Neutrophil (primary cell): ENCODE results near the gene SLC25A41.

Experiments
- H3K27ac ChIP-seq: fragments of 200-600 bp; sonication (generic); 2 replicates; pipeline ENCODE4 v1.5.1; 2016; ENCODE audit warnings: mild to moderate bottlenecking, moderate library complexity
- H3K27me3 ChIP-seq: fragments of 200-600 bp; sonication (generic); 2 replicates; pipeline ENCODE4 v1.6.0; 2016; ENCODE audit warnings: mild to moderate bottlenecking
- H3K36me3 ChIP-seq: fragments of 200-600 bp; sonication (generic); 2 replicates; pipeline ENCODE4 v1.5.1; 2017
- H3K4me1 ChIP-seq, 2 experiments: fragments of 200-600 bp in 1 of 2; sonication (generic) in 1 of 2; 1 replicate in 1 of 2; 2 replicates in 1 of 2; pipeline versions ENCODE4 v1.5.1 to v1.6.1; 2013 to 2016; ENCODE audit warnings: low read depth in 1 of 2, low read length in 1 of 2, mild to moderate bottlenecking in 1 of 2, moderate library complexity in 1 of 2; ENCODE audit not compliant: control insufficient read depth in 1 of 2, insufficient read depth in 1 of 2
- H3K4me3 ChIP-seq, 2 experiments: fragments of 200-600 bp in 1 of 2; sonication (generic) in 1 of 2; 1 replicate in 1 of 2; 2 replicates in 1 of 2; pipeline ENCODE4 v1.5.1; 2013 to 2016; ENCODE audit warnings: low read depth in 1 of 2, low read length in 1 of 2, mild to moderate bottlenecking in 1 of 2, moderate library complexity in 1 of 2
- H3K9me3 ChIP-seq: fragments of 200-600 bp; sonication (generic); 2 replicates; pipeline ENCODE4 v1.5.1; 2016
- TF ChIP-seq, protein P1 (sequence below): fragments of 200-600 bp; sonication (generic); IDR thresholded peaks from 2 replicates; pipeline ENCODE4 v1.5.1; 2016; ENCODE audit warnings: antibody characterized with exemption

SLC25A41 gene

GRCh38 chr19:6459262-6460098 lies 25.9 kb upstream of the SLC25A41 start, which contains the start of gene SLC25A23:
TSS of gene SLC25A23 (minus strand) at chr19:6459792. CDS start at chr19:6459628, 164 bp downstream.
- H3K4me3 ChIP-seq: peak within 1 kb of the TSS; percentile 66 to 81
- no peaks in the 10 kb centered on the region for H3K36me3 ChIP-seq
- TF ChIP-seq, protein P1, sequence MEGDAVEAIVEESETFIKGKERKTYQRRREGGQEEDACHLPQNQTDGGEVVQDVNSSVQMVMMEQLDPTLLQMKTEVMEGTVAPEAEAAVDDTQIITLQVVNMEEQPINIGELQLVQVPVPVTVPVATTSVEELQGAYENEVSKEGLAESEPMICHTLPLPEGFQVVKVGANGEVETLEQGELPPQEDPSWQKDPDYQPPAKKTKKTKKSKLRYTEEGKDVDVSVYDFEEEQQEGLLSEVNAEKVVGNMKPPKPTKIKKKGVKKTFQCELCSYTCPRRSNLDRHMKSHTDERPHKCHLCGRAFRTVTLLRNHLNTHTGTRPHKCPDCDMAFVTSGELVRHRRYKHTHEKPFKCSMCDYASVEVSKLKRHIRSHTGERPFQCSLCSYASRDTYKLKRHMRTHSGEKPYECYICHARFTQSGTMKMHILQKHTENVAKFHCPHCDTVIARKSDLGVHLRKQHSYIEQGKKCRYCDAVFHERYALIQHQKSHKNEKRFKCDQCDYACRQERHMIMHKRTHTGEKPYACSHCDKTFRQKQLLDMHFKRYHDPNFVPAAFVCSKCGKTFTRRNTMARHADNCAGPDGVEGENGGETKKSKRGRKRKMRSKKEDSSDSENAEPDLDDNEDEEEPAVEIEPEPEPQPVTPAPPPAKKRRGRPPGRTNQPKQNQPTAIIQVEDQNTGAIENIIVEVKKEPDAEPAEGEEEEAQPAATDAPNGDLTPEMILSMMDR: no peak
- peaks cover 17 to 24% of the 10 kb centered on the region in 2 experiments for H3K4me1 ChIP-seq
- H3K27me3 ChIP-seq: peaks cover 77% of the 10 kb centered on the region
- H3K27ac ChIP-seq: peak within 1 kb of the TSS; percentile 42
- no peaks in the 10 kb centered on the region for H3K9me3 ChIP-seq

DNA sequence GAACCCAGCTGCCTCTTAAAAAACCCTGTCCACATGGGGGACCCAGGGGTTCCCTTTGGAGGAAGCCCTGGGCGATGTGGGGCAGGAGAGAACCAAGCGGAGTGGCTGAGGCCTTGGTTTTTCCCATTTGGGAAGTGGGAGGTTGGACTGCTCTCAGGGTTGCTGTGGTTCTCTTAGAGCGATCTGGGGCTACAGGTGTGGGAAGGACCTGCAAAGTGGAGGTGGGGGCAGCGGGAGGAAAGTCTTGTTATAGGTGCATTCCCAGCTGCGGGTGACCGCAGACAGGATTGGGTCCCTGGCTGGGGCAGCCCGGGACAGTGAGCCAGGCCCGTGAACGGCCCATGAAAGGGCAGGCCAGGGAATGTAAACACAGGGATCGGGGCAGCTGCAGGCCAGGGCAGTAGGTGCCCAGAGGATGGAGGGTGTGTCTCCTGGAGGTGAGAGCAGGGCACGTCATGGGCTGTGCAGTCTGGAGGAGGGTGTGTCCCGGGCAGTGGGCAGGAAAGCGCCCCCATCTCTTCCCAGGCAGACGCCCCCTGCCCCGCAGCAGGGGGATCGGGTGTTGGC lies 25.2 kb upstream of the SLC25A41 start:
- no peak overlapping the region for H3K27ac ChIP-seq

DNA sequence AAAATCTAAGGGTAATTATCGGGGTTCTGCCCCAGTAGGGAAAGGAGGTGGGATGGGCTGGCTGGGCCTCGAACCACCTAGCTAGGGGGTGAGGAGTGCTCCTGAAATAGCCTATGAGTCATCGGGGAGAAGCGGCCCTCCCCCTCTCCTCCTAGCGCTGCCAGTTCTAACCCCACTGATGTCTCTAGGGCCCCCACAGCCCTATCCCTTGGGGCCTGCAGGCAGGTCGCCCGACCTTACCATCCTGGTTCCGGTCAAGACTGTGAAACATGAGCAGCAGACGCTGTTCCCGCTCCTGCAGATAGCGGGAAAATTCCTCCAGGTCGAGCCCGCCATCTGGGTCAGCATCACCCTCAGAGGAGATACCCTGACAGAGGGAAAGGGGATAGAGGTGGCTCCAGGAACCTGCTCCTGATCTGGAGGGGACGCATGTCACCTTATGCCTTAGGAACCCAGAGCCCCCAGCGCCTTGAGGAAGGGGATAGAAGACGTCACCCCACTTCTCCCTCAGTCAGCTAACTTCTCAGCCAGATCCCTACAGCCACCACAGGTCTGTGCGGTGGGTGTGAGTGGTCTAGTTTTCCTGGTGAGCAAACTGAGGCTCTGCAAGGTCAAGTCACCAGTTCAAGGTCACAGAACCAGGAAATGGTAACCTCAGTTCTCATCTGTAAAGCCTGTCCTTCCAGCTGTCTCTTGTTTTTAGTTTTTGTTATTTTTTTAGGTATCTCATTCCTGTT lies 24.6 kb upstream of the SLC25A41 start:
- Histone ChIP-seq H3K4me1 (peaks cover 13 to 16% of the 10 kb centered on the region in 2 experiments), H3K36me3 (no peaks in the 10 kb centered on the region), H3K27ac (no peak overlapping the region), H3K27me3 (peaks cover 64% of the 10 kb centered on the region), H3K9me3 (no peaks in the 10 kb centered on the region), H3K4me3 (no peak overlapping the region)
- TF ChIP-seq, protein P1: no peak

More for the DNA sequence above, 25.2 kb upstream of the SLC25A41 start:
- Histone ChIP-seq H3K36me3 (no peaks in the 10 kb centered on the region), H3K4me3 (no peak overlapping the region), H3K27me3 (peaks cover 70% of the 10 kb centered on the region), H3K4me1 (peaks cover 13 to 17% of the 10 kb centered on the region in 2 experiments), H3K9me3 (no peaks in the 10 kb centered on the region)
- TF ChIP-seq, protein P1: no peak

DNA sequence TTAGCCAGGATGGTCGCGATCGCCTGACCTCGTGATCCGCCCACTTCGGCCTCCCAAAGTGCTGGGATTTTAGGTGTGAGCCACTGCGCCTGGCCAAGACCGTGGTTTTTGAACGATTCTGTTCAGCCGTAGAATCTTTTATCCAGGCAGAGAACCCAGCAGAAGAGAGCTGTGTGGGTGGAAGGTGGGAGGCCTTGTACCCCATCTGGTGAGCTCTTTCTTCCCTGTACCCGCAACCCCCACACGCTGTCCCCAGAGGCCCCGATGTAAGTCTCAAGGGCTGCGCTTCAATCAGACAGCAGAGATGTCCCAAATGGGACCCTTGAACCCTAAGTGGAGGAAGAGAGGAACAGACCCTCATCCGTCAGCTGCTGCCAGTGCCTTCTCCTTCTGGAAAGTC lies 22.4 kb upstream of the SLC25A41 start:
- Histone ChIP-seq H3K36me3 (no peaks in the 10 kb centered on the region), H3K4me1 (peaks cover 13 to 16% of the 10 kb centered on the region in 2 experiments), H3K27me3 (peaks cover 46% of the 10 kb centered on the region), H3K4me3 (no peak overlapping the region), H3K9me3 (no peaks in the 10 kb centered on the region), H3K27ac (no peak overlapping the region)
- TF ChIP-seq, protein P1: no peak

- TF ChIP-seq, protein P1: no peak
- Histone ChIP-seq H3K9me3 (no peaks in the 10 kb centered on the region), H3K4me3 (no peak overlapping the region), H3K4me1 (no peaks in the 10 kb centered on the region), H3K36me3 (no peaks in the 10 kb centered on the region), H3K27ac (no peak overlapping the region), H3K27me3 (peaks cover 27% of the 10 kb centered on the region)
Measured at GRCh38 chr19:6453951-6454565, 20.5 kb upstream of the SLC25A41 start.
